GM12801 (cell line): ENCODE results near the gene RSPRY1.

Experiments used
- TF ChIP-seq, protein P1 (sequence below): IDR thresholded peaks from one replicate; pipeline ENCODE4 v1.5.1; 2011; ENCODE audit warnings: control low read depth; ENCODE audit not compliant: insufficient read length; ENCODE audit errors: extremely low read depth

Gene RSPRY1

DNA sequence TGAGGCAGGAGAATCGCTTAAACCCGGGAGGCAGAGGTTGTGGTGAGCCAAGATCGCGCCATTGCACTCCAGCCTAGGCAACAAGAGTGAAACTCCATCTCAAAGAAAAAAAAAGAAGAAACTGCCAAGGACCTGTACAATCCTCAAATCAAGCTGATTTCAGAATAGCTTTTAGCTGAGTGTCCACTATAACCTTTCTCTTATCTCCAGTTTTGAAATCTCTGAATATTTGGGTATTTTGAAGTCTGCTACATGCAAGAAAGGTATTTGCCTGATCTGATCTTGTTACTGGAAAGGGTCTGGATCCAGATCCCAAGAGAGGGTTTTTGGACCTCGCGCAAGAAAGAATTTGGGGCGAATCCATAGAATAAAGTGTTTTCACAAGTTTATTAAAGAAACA lies 39.8 kb downstream of the RSPRY1 start:
- TF ChIP-seq, protein P1, sequence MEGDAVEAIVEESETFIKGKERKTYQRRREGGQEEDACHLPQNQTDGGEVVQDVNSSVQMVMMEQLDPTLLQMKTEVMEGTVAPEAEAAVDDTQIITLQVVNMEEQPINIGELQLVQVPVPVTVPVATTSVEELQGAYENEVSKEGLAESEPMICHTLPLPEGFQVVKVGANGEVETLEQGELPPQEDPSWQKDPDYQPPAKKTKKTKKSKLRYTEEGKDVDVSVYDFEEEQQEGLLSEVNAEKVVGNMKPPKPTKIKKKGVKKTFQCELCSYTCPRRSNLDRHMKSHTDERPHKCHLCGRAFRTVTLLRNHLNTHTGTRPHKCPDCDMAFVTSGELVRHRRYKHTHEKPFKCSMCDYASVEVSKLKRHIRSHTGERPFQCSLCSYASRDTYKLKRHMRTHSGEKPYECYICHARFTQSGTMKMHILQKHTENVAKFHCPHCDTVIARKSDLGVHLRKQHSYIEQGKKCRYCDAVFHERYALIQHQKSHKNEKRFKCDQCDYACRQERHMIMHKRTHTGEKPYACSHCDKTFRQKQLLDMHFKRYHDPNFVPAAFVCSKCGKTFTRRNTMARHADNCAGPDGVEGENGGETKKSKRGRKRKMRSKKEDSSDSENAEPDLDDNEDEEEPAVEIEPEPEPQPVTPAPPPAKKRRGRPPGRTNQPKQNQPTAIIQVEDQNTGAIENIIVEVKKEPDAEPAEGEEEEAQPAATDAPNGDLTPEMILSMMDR: no peak

DNA sequence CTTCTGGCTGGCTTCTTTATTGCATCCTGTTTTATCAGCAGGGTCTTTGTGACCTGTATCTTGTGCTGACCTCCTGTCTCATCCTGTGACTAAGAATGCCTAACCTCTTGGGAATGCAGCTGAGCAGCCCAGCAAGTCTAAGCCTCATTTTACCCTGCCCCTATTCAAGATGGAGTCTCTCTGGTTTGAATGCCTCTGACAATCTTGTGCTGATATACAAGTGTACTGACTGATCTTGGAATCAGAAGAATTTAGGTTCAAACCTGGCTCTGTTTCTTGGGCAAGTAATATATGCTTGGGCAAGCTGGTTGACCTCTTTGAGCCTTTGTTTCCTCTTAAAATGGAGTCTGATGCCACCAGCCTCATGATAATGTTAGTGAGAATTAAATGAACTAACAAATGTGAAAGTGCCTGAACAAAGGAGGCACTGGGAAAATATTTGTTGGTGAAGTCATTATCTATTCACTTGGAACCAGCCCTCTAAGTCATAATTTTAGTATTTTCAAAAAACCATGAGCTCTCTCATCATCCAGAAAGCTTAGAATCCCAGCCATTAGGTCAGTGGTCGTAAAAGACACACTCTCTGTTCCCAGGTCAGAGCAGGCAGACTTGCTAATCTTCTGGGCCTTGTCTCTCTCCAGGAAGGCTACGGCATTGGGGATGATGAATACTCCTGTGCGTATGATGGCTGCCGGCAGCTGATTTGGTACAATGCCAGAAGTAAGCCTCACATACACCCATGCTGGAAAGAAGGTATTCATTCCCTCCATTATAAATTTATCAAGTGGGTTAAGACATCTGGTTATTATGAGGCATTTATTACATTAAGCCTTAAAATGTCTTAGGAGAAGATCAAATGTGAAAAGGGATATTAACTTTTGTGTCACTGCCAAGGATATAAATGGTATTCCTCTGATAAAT lies 40.8 kb downstream of the RSPRY1 start:
- TF ChIP-seq, protein P1: no peak

DNA sequence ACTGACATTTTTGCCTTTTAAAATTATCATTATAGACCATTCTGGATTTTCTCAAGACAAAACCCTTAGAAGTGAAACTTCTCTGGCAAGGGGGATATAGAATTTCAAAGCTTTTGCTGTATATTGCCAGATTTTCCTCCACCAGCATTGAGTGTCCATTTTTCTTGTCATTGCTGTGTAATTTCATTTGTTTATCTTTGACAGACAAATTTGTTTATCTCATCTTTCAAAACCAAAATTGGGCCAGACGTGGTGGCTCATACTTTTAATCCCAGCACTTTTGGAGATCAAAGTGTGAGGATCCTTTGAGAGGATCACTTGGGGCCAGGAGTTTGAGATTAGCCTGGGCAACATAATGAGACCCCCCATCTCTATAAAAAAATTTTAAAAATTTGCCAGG lies 43.0 kb downstream of the RSPRY1 start:
- TF ChIP-seq, protein P1: no peak

DNA sequence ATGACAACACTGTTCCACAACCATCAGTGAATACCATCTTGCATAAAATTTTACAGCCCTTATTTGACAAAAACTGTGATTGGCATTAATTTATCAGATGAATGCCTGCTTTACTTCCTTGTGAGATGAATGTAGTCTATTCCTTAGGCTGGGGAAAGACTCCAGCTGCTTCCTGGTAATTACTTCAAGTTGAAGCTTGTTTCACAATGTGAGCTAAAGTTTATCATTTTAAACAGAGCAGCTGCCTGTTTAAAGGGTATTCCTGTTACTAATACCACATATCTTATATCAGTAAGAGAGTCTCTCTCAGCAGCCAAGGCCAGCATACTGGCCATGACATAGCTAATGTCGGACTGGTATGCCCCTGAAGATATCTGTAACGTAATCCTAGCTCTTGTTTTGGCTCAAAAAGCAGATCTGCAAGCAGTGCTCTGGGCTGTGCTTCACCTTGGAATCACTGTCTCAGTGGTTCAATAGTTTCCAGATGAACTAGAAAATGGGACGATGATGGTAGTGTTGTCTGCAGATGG lies 45.8 kb downstream of the RSPRY1 start:
- TF ChIP-seq, protein P1: no peak

DNA sequence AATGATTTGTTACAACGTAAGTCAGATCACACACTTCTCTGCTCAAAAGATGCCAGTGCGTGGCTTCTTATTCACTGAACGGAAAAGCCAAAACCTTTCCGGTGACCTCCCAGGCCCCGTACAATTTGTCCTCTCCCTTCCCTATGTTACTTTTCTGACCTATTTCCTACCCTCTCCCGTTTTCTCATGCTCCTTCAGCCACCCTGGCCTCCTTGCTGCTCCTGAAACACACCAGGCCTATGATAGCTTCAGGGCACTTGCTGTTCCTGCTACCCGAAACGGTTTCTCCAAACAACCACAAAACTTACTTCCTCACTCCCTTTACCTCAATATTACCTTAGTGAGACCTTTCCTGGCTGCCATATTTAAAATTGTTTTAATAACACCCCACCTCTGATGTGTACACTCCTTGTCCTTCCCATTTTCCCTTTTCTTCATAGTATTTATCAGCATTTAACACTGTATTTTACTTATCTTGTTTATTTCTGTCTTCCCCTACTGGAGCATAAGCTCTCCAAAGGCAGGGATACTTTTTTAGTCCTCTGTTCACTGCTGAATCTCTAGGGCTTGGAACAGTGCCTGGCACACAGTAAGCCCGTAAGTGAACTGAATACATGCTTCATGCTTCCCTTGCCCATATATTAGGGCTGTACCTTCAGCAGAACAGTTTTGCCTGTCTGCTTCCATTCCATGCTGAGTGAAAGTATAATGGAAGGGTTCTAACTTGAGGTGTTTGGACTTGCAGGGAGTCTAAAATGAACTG lies 48.0 kb downstream of the RSPRY1 start:
- TF ChIP-seq, protein P1: no peak

DNA sequence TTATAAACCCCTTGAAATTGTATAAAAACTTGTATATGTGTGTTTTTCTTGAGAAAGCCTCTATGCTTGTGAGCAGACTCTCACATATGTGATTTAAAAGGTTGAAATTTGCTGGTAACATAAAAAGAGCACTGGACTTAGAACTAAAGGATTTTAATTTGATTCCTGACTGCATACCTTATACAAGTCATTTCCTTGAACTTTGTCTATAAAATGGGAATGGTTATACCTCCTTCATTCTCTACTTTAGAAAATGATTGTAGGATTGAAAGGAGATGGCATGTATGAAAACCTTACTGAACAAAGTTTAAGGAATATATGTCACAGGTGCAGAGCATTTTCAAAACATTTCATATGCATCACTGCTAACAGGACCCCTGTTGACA lies 48.6 kb downstream of the RSPRY1 start:
- TF ChIP-seq, protein P1: no peak
